T-helper 1 cell (primary cell): ENCODE measurements around the gene GRK4.
"Not testable (repeated sequence)": the region's sequence is repeated elsewhere in the genome, so short reads cannot be mapped to it uniquely, and the experiment has no call there.

Experiments
- DNase-seq, 5 donors: peaks; one replicate each; pipeline ENCODE4 v3.0.0-alpha.2; 2012 to 2020

GRK4 gene

GRCh38 chr4:2961811-2962441 lies 1.4 kb upstream of the GRK4 start:
- DNase-seq: peak in 1 of 5 donors; percentile 71

GRCh38 chr4:2962614-2963174 lies 677 bp upstream of the GRK4 start:
- peak in 1 of 5 donors; percentile 59 for DNase-seq

GRCh38 chr4:2963966-2964471 lies 648 bp downstream of the GRK4 start:
- no peak for DNase-seq

- DNase-seq: no peak
Measured at GRCh38 chr4:2964706-2965258, 1.4 kb downstream of the GRK4 start.

- DNase-seq: no peak
Measured at GRCh38 chr4:2965262-2965661, 1.9 kb downstream of the GRK4 start.

GRCh38 chr4:2968381-2968780 lies 5.0 kb downstream of the GRK4 start:
- no peak for DNase-seq

GRCh38 chr4:2971275-2971674 lies 7.9 kb downstream of the GRK4 start:
- no peak for DNase-seq

GRCh38 chr4:2977211-2978088 lies 14.1 kb downstream of the GRK4 start:
- no peak for DNase-seq

- no peak for DNase-seq
Measured at GRCh38 chr4:2981256-2981819, 18.0 kb downstream of the GRK4 start.

- DNase-seq: no peak
Measured at GRCh38 chr4:2982012-2982411, 18.6 kb downstream of the GRK4 start.

GRCh38 chr4:2983715-2984114 lies 20.3 kb downstream of the GRK4 start:
- not testable (repeated sequence) for DNase-seq

GRCh38 chr4:2991243-2991642 lies 27.9 kb downstream of the GRK4 start:
- no peak for DNase-seq

- DNase-seq: no peak
Measured at GRCh38 chr4:2994917-2995316, 31.5 kb downstream of the GRK4 start.

GRCh38 chr4:2995546-2996265 lies 32.3 kb downstream of the GRK4 start:
- no peak for DNase-seq

- DNase-seq: no peak
Measured at GRCh38 chr4:2996415-2996814, 33.0 kb downstream of the GRK4 start.

- DNase-seq: no peak
Measured at GRCh38 chr4:3007724-3008123, 44.4 kb downstream of the GRK4 start.

- peak in 1 of 5 donors; percentile 24 for DNase-seq
Measured at GRCh38 chr4:3009422-3009821, 46.1 kb downstream of the GRK4 start.

GRCh38 chr4:3010577-3010976 lies 47.2 kb downstream of the GRK4 start:
- no peak for DNase-seq

- no peak for DNase-seq
Measured at GRCh38 chr4:3010998-3011397, 47.6 kb downstream of the GRK4 start.

- DNase-seq: no peak
Measured at GRCh38 chr4:3011456-3012220, 48.3 kb downstream of the GRK4 start.

GRCh38 chr4:3013323-3013722 lies 50.0 kb downstream of the GRK4 start:
- no peak for DNase-seq
